ENCODE results near the gene FLAD1.

The FLAD1 gene

DNA sequence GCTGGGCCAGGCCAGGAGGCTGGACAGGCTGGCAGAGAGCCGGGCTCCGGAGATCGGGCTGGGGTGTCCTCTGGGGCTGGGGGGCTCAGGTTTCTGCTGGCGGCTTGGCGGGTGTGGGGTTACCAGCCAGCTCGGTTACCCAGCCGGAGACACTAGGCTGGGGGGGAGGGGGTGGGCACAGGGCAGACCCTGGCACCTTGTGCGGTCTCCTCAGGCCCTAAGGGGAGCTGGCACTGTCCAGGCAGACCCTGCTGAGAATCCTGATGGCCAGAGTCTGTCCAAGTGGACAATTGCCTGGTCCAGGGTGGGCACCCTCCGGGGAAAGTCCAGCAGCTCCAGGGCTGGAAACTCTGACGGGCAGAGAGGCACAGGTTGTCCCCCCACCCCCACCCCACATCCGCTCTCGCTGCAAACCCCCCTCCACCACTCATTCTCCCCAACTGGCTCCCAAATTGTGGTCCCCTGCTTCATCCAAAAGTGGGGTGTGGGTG lies 26.1 kb downstream of the FLAD1 start:
- H2BK120ac ChIP-seq (ENCODE audit: insufficient read depth, low read length, poor library complexity): no peak overlapping the region
- H3K27me3 ChIP-seq (ENCODE audit: insufficient read depth, low read length): no peaks in the 10 kb centered on the region
- no peak overlapping the region for H3K27ac ChIP-seq (ENCODE audit: low read depth, low read length)
- no peak overlapping the region for H2AFZ ChIP-seq (ENCODE audit: insufficient read depth, low read length, poor library complexity)
- H3K4me3 ChIP-seq (ENCODE audit: low read depth, low read length): no peak overlapping the region
- no peak overlapping the region for H2BK12ac ChIP-seq (ENCODE audit: low read length)
- peaks cover 5% of the 10 kb centered on the region for H3K79me2 ChIP-seq (ENCODE audit: control insufficient read depth, insufficient read depth, low read length, poor library complexity)
- no peak overlapping the region for H2AK5ac ChIP-seq (ENCODE audit: low read length)
- H3K18ac ChIP-seq (ENCODE audit: low read length): no peak overlapping the region
- H2BK5ac ChIP-seq (ENCODE audit: low read depth, low read length, poor library complexity): no peak overlapping the region
- no peak overlapping the region for H3K9ac ChIP-seq (ENCODE audit: low read length)
- H3K14ac ChIP-seq (ENCODE audit: low read length): no peak overlapping the region
- H4K91ac ChIP-seq (ENCODE audit: low read depth, low read length): peak overlapping the region; percentile 30
- no peak overlapping the region for H3K4me2 ChIP-seq (ENCODE audit: low read length)
- no peak for DNase-seq
- peaks cover 9 to 15% of the 10 kb centered on the region in 2 experiments for H3K36me3 ChIP-seq (ENCODE audit: control insufficient read depth in 1 of 2, insufficient read depth in 2 of 2, low read length in 2 of 2)
- peaks cover 2% of the 10 kb centered on the region for H3K79me1 ChIP-seq (ENCODE audit: low read length)
- H4K8ac ChIP-seq (ENCODE audit: low read depth, low read length): peak overlapping the region; percentile 39
- peak overlapping the region; percentile 31 for H3K4ac ChIP-seq (ENCODE audit: low read depth, low read length)
- H3K23ac ChIP-seq (ENCODE audit: low read length): no peak overlapping the region
- no peaks in the 10 kb centered on the region for H3K9me3 ChIP-seq (ENCODE audit: insufficient read depth, low read depth, low read length)
- no peak overlapping the region for H4K12ac ChIP-seq (ENCODE audit: low read depth, low read length)
- H3K4me1 ChIP-seq (ENCODE audit: control insufficient read depth in 1 of 2, insufficient read depth in 2 of 2, low read length in 2 of 2): peaks cover 13 to 20% of the 10 kb centered on the region in 2 experiments
- WGBS (ENCODE audit: extremely low coverage, insufficient coverage, insufficient read length): no CpG with 5 or more reads among the region's 12 CpGs

DNA sequence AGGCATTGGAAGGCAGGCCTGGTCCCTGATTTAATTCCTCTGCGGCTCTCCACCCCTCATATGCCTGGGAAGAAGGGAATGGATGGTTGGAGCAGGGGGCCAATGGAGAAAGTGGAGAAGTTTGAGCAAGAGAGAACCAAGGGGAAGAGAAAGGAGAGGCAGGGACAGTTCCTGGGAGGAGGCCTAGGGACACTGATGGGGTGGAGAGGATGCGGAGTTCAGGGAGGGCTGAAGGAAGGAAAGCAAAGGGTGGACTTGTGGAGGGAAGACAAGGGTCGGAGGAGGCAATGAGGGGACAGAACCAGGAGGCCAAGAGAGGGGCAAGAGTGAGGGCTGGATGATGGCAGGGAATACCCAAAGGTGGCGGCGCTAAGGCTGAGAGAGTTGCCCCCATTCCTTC lies 26.6 kb downstream of the FLAD1 start:
- WGBS (ENCODE audit: extremely low coverage, insufficient coverage, insufficient read length): no CpG with 5 or more reads among the region's 5 CpGs
- no peak overlapping the region for H2BK12ac ChIP-seq (ENCODE audit: low read length)
- no peak overlapping the region for H3K27ac ChIP-seq (ENCODE audit: low read depth, low read length)
- H3K9ac ChIP-seq (ENCODE audit: low read length): no peak overlapping the region
- no peak overlapping the region for H4K91ac ChIP-seq (ENCODE audit: low read depth, low read length)
- DNase-seq: no peak
- no peak overlapping the region for H3K18ac ChIP-seq (ENCODE audit: low read length)
- H2AFZ ChIP-seq (ENCODE audit: insufficient read depth, low read length, poor library complexity): no peak overlapping the region
- H3K79me2 ChIP-seq (ENCODE audit: control insufficient read depth, insufficient read depth, low read length, poor library complexity): peaks cover 3% of the 10 kb centered on the region
- H4K8ac ChIP-seq (ENCODE audit: low read depth, low read length): no peak overlapping the region
- H4K12ac ChIP-seq (ENCODE audit: low read depth, low read length): no peak overlapping the region
- H3K9me3 ChIP-seq (ENCODE audit: insufficient read depth, low read depth, low read length): no peaks in the 10 kb centered on the region
- no peak overlapping the region for H3K4me2 ChIP-seq (ENCODE audit: low read length)
- H3K14ac ChIP-seq (ENCODE audit: low read length): no peak overlapping the region
- peaks cover 11 to 20% of the 10 kb centered on the region in 2 experiments for H3K4me1 ChIP-seq (ENCODE audit: control insufficient read depth in 1 of 2, insufficient read depth in 2 of 2, low read length in 2 of 2)
- no peak overlapping the region for H3K4me3 ChIP-seq (ENCODE audit: low read depth, low read length)
- H2BK120ac ChIP-seq (ENCODE audit: insufficient read depth, low read length, poor library complexity): no peak overlapping the region
- H3K79me1 ChIP-seq (ENCODE audit: low read length): no peaks in the 10 kb centered on the region
- no peak overlapping the region for H3K23ac ChIP-seq (ENCODE audit: low read length)
- H2BK5ac ChIP-seq (ENCODE audit: low read depth, low read length, poor library complexity): no peak overlapping the region
- no peak overlapping the region for H2AK5ac ChIP-seq (ENCODE audit: low read length)
- no peaks in the 10 kb centered on the region for H3K27me3 ChIP-seq (ENCODE audit: insufficient read depth, low read length)
- peak overlapping the region; percentile 1 for H3K4ac ChIP-seq (ENCODE audit: low read depth, low read length)
- H3K36me3 ChIP-seq (ENCODE audit: control insufficient read depth in 1 of 2, insufficient read depth in 2 of 2, low read length in 2 of 2): peaks cover 12 to 20% of the 10 kb centered on the region in 2 experiments

GRCh38 chr1:155010211-155010918 lies 27.2 kb downstream of the FLAD1 start:
- no peak overlapping the region for H4K8ac ChIP-seq (ENCODE audit: low read depth, low read length)
- H4K12ac ChIP-seq (ENCODE audit: low read depth, low read length): no peak overlapping the region
- no peaks in the 10 kb centered on the region for H3K9me3 ChIP-seq (ENCODE audit: insufficient read depth, low read depth, low read length)
- DNase-seq: no peak
- peaks cover 18 to 26% of the 10 kb centered on the region in 2 experiments for H3K36me3 ChIP-seq (ENCODE audit: control insufficient read depth in 1 of 2, insufficient read depth in 2 of 2, low read length in 2 of 2)
- no peak overlapping the region for H3K4ac ChIP-seq (ENCODE audit: low read depth, low read length)
- H3K14ac ChIP-seq (ENCODE audit: low read length): no peak overlapping the region
- H2BK12ac ChIP-seq (ENCODE audit: low read length): no peak overlapping the region
- H3K79me2 ChIP-seq (ENCODE audit: control insufficient read depth, insufficient read depth, low read length, poor library complexity): peaks cover 3% of the 10 kb centered on the region
- H2BK120ac ChIP-seq (ENCODE audit: insufficient read depth, low read length, poor library complexity): no peak overlapping the region
- no peak overlapping the region for H3K4me2 ChIP-seq (ENCODE audit: low read length)
- H3K4me1 ChIP-seq (ENCODE audit: control insufficient read depth in 1 of 2, insufficient read depth in 2 of 2, low read length in 2 of 2): peaks cover 11 to 20% of the 10 kb centered on the region in 2 experiments
- no peak overlapping the region for H2AK5ac ChIP-seq (ENCODE audit: low read length)
- H3K23ac ChIP-seq (ENCODE audit: low read length): no peak overlapping the region
- no CpG with 5 or more reads among the region's 11 CpGs for WGBS (ENCODE audit: extremely low coverage, insufficient coverage, insufficient read length)
- no peaks in the 10 kb centered on the region for H3K79me1 ChIP-seq (ENCODE audit: low read length)
- H3K27ac ChIP-seq (ENCODE audit: low read depth, low read length): no peak overlapping the region
- no peak overlapping the region for H3K4me3 ChIP-seq (ENCODE audit: low read depth, low read length)
- H3K18ac ChIP-seq (ENCODE audit: low read length): no peak overlapping the region
- no peak overlapping the region for H3K9ac ChIP-seq (ENCODE audit: low read length)
- no peaks in the 10 kb centered on the region for H3K27me3 ChIP-seq (ENCODE audit: insufficient read depth, low read length)
- H2AFZ ChIP-seq (ENCODE audit: insufficient read depth, low read length, poor library complexity): no peak overlapping the region
- no peak overlapping the region for H4K91ac ChIP-seq (ENCODE audit: low read depth, low read length)
- H2BK5ac ChIP-seq (ENCODE audit: low read depth, low read length, poor library complexity): no peak overlapping the region

DNA sequence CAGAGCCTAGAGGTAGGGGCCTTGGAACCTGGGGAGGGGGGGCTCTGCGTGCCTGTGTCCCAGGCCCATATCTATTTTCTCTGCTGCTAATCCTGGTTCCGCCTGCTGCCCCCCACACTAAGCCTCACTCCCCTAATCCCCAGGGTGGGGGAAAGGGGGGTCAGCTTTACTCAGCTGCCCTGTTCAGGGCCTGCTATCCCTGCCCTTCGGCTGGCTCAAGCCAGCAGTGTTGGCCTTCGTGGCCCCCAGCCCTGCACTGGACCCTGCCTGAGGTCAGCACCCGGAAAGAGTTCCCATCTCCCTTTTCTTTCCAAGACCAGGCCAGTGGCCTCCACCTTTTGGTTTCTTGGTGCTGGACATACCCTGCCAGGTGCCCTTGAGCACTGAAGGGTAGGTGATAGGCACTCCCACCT lies 27.9 kb downstream of the FLAD1 start:
- no CpG with 5 or more reads among the region's 5 CpGs for WGBS (ENCODE audit: extremely low coverage, insufficient coverage, insufficient read length)
- Histone ChIP-seq H3K79me2 (ENCODE audit: control insufficient read depth, insufficient read depth, low read length, poor library complexity) (peaks cover 3% of the 10 kb centered on the region), H3K4me1 (ENCODE audit: control insufficient read depth in 1 of 2, insufficient read depth in 2 of 2, low read length in 2 of 2) (peaks cover 11 to 20% of the 10 kb centered on the region in 2 experiments)

More for the DNA sequence above, 27.9 kb downstream of the FLAD1 start:
- H2BK5ac ChIP-seq (ENCODE audit: low read depth, low read length, poor library complexity): no peak overlapping the region
- no peak overlapping the region for H2AFZ ChIP-seq (ENCODE audit: insufficient read depth, low read length, poor library complexity)
- no peak overlapping the region for H3K18ac ChIP-seq (ENCODE audit: low read length)
- DNase-seq: no peak
- no peak overlapping the region for H3K9ac ChIP-seq (ENCODE audit: low read length)
- no peak overlapping the region for H2BK120ac ChIP-seq (ENCODE audit: insufficient read depth, low read length, poor library complexity)
- no peak overlapping the region for H3K23ac ChIP-seq (ENCODE audit: low read length)
- peaks cover 24 to 32% of the 10 kb centered on the region in 2 experiments for H3K36me3 ChIP-seq (ENCODE audit: control insufficient read depth in 1 of 2, insufficient read depth in 2 of 2, low read length in 2 of 2)
- H4K91ac ChIP-seq (ENCODE audit: low read depth, low read length): no peak overlapping the region
- no peaks in the 10 kb centered on the region for H3K79me1 ChIP-seq (ENCODE audit: low read length)
- H3K4ac ChIP-seq (ENCODE audit: low read depth, low read length): peak overlapping the region; percentile 43
- H3K9me3 ChIP-seq (ENCODE audit: insufficient read depth, low read depth, low read length): no peaks in the 10 kb centered on the region
- no peaks in the 10 kb centered on the region for H3K27me3 ChIP-seq (ENCODE audit: insufficient read depth, low read length)
- H3K4me2 ChIP-seq (ENCODE audit: low read length): no peak overlapping the region
- H3K27ac ChIP-seq (ENCODE audit: low read depth, low read length): no peak overlapping the region
- no peak overlapping the region for H3K14ac ChIP-seq (ENCODE audit: low read length)
- no peak overlapping the region for H2AK5ac ChIP-seq (ENCODE audit: low read length)
- H3K4me3 ChIP-seq (ENCODE audit: low read depth, low read length): no peak overlapping the region
- no peak overlapping the region for H2BK12ac ChIP-seq (ENCODE audit: low read length)
- H4K8ac ChIP-seq (ENCODE audit: low read depth, low read length): no peak overlapping the region
- no peak overlapping the region for H4K12ac ChIP-seq (ENCODE audit: low read depth, low read length)

All from trophoblast cell (in vitro differentiated cells and primary cell).